Panc1 (cell line): ENCODE data around the gene HMCN2. TPM values are rescaled to one million over a fixed set of nuclear protein-coding genes. Genes with fewer than 3 reads are reported as not detected.

ENCODE experiments used
- ATAC-seq: fragments of 200-7000 bp; cut with Tn5 transposase; 2 replicates; pipeline ENCODE4 v1.9.1; 2020; ENCODE audit warnings: mild to moderate bottlenecking, moderate library complexity
- BruUV-seq: library from RNA; stranded (reverse); fragments of 400-500 nt; replicated peaks from 2 replicates; lab custom pipeline; 2021; lab: Mats Ljungman, UMichigan
- CTCF ChIA-PET: fragments of 300-600 bp; sonication (Branson Sonifier 250); formaldehyde crosslinking; loops from one replicate; lab custom pipeline; 2022; ENCODE audit warnings: antibody characterized with exemption; lab: Charles Lee
- POLR2A ChIA-PET: fragments of 300-600 bp; sonication (Branson Sonifier 250); formaldehyde crosslinking; loops from one replicate; lab custom pipeline; 2022; ENCODE audit warnings: antibody characterized with exemption; lab: Charles Lee
- DNase-seq: peaks from one replicate; pipeline ENCODE4 v3.0.0-alpha.2; 2010; ENCODE audit warnings: low read depth, low spot score
- H3K27ac ChIP-seq: 2 replicates; pipeline ENCODE4 v1.5.1; 2011; ENCODE audit warnings: mild to moderate bottlenecking, low read length, inconsistent platforms
- H3K27me3 ChIP-seq: fragments of 200-500 bp; sonication (Bioruptor generic); 2 replicates; pipeline ENCODE4 v1.6.0; 2014; ENCODE audit warnings: low read length, inconsistent platforms; ENCODE audit not compliant: control insufficient read depth, insufficient read depth
- H3K36me3 ChIP-seq: fragments of 200-500 bp; sonication (Bioruptor generic); 2 replicates; pipeline ENCODE4 v1.5.1; 2014; ENCODE audit warnings: inconsistent platforms, mild to moderate bottlenecking, low read length, moderate library complexity; ENCODE audit not compliant: control insufficient read depth, insufficient read depth
- H3K4me1 ChIP-seq: 2 replicates; pipeline ENCODE4 v1.5.1; 2011; ENCODE audit warnings: inconsistent platforms, mild to moderate bottlenecking, low read length, moderate library complexity; ENCODE audit not compliant: control insufficient read depth, insufficient read depth
- H3K4me3 ChIP-seq, 2 experiments: 2 replicates each; pipeline ENCODE4 v1.5.1; 2011 to 2012; ENCODE audit warnings: low read depth in 2 of 2, low read length in 2 of 2, mild to moderate bottlenecking in 2 of 2, inconsistent platforms in 1 of 2, moderate library complexity in 1 of 2
- H3K9me3 ChIP-seq: fragments of 200-500 bp; sonication (Bioruptor generic); 2 replicates; pipeline ENCODE4 v1.5.1; 2014; ENCODE audit warnings: low read depth, mild to moderate bottlenecking, inconsistent platforms, low read length, moderate library complexity; ENCODE audit not compliant: control insufficient read depth, insufficient read depth
- CTCF ChIP-seq: fragments of 450-650 bp; IDR thresholded peaks from 2 replicates; pipeline ENCODE4 v1.5.1; 2017; ENCODE audit warnings: mild to moderate bottlenecking
- POLR2AphosphoS5 ChIP-seq: IDR thresholded peaks from 2 replicates; pipeline ENCODE4 v1.6.1; 2012; ENCODE audit warnings: mild to moderate bottlenecking, low read depth, low read length, moderate library complexity
- REST ChIP-seq, 2 experiments: IDR thresholded peaks; 2 replicates each; pipeline ENCODE4 v1.6.1; 2011 to 2012; ENCODE audit warnings: low read depth in 2 of 2, control low read depth in 1 of 2, low read length in 1 of 2, mild to moderate bottlenecking in 1 of 2, moderate library complexity in 1 of 2; ENCODE audit not compliant: insufficient read depth in 1 of 2
- SIN3A ChIP-seq: IDR thresholded peaks from 2 replicates; pipeline ENCODE4 v1.6.1; 2012; ENCODE audit warnings: low read depth, mild to moderate bottlenecking, low read length, moderate library complexity, borderline replicate concordance; ENCODE audit not compliant: insufficient read depth
- TCF7L2 ChIP-seq: IDR thresholded peaks from 2 replicates; pipeline ENCODE4 v1.6.1; 2011; ENCODE audit warnings: mild to moderate bottlenecking, low read depth, low read length, inconsistent platforms
- in situ Hi-C: cut with HindIII; loops from 2 replicates; pipeline ENCODE4 v1.10.0; 2016; ENCODE audit warnings: low sequenced_read_pairs, low pct_unique_long_range_greater_than_20kb
- intact Hi-C: fragments of 100-400 bp; cut with micrococcal nuclease; formaldehyde crosslinking; loops from one replicate; pipeline ENCODE4 v1.10.0; 2022; ENCODE audit not compliant: unreplicated experiment
- total RNA-seq: library from RNA; stranded (reverse); gene quantifications from one replicate; pipeline ENCODE4 v1.2.1, GENCODE V29; 2021; ENCODE audit not compliant: unreplicated experiment

HMCN2 gene
- total RNA-seq, 1 experiment from 2014 or later, result 0.05 TPM

- CTCF ChIA-PET, result no interaction called here
- in situ Hi-C loops (no loop called here), intact Hi-C loops (no loop called here)
- DNase-seq (no peak), ATAC-seq (no peak)
- no TSS peak for BruUV-seq
- Histone ChIP-seq H3K36me3 (no peaks in the 10 kb centered on the region), H3K4me3 (no peak overlapping the region), H3K27me3 (no peaks in the 10 kb centered on the region), H3K4me1 (no peaks in the 10 kb centered on the region), H3K27ac (no peak overlapping the region), H3K9me3 (no peaks in the 10 kb centered on the region)
- POLR2A ChIA-PET, result interaction anchor here (0.5 kb wide), 1 partner anchor 77 kb away, joined by 4 read pairs; no protein-coding TSS in a partner anchor
- TF ChIP-seq POLR2AphosphoS5, result no peak
- no peak for TF ChIP-seq CTCF
- no peak for TF ChIP-seq TCF7L2
- no peak for TF ChIP-seq SIN3A
- TF ChIP-seq REST (IDR thresholded peaks at IDR 0.05; ENCODE audit: insufficient read depth in 1 of 2, low read depth in 2 of 2, low read length in 1 of 2), result no peak
These were observed 129.4 kb downstream of the HMCN2 start for GRCh38 chr9:130394814-130395470.

- no peaks in the 10 kb centered on the region for H3K4me1 ChIP-seq
- CTCF ChIA-PET, result no interaction called here
- intact Hi-C loops (no loop called here), in situ Hi-C loops (no loop called here)
- no peaks in the 10 kb centered on the region for H3K36me3 ChIP-seq
- ATAC-seq, result no peak
- DNase-seq, result no peak
- H3K27me3 ChIP-seq, result no peaks in the 10 kb centered on the region
- TF ChIP-seq REST (IDR thresholded peaks at IDR 0.05; ENCODE audit: insufficient read depth in 1 of 2, low read depth in 2 of 2, low read length in 1 of 2), result no peak
- TF ChIP-seq POLR2AphosphoS5, result no peak
- TF ChIP-seq SIN3A, result no peak
- TF ChIP-seq TCF7L2, result no peak
- no peak for TF ChIP-seq CTCF
- no peak overlapping the region for H3K27ac ChIP-seq
- BruUV-seq, result no TSS peak
- H3K4me3 ChIP-seq, result no peak overlapping the region
- no peaks in the 10 kb centered on the region for H3K9me3 ChIP-seq
- POLR2A ChIA-PET, result no interaction called here
These were observed 130.4 kb downstream of the HMCN2 start for GRCh38 chr9:130395810-130396435.
